Thymus (tissue), 11 donors: ENCODE measurements around the gene MTCH1. TPM values are rescaled to one million over a fixed set of nuclear protein-coding genes. Genes with fewer than 3 reads are reported as not detected.

Experiments
- DNase-seq, 9 donors: peaks; one replicate each; pipeline ENCODE4 v3.0.0-alpha.2; 2013; ENCODE audit warnings: low spot score in 9 of 9, low read depth in 6 of 9, missing footprints in 1 of 9
- H3K27ac ChIP-seq, 2 donors: one replicate each; pipeline ENCODE4 v1.5.1; 2013; ENCODE audit warnings: control low read depth in 1 of 2, low read depth in 1 of 2, low read length in 1 of 2, mild to moderate bottlenecking in 1 of 2, moderate library complexity in 1 of 2
- H3K27me3 ChIP-seq, 2 donors: one replicate each; pipeline ENCODE4 v1.5.1; 2013; ENCODE audit warnings: low read length in 1 of 2; ENCODE audit not compliant: control insufficient read depth in 2 of 2, insufficient read depth in 1 of 2
- H3K36me3 ChIP-seq, 2 donors: one replicate each; pipeline ENCODE4 v1.5.1; 2013; ENCODE audit warnings: low read length in 1 of 2, mild to moderate bottlenecking in 1 of 2, moderate library complexity in 1 of 2; ENCODE audit not compliant: control insufficient read depth in 2 of 2, insufficient read depth in 2 of 2
- H3K4me1 ChIP-seq, 2 donors: one replicate each; pipeline ENCODE4 v1.5.1; 2013; ENCODE audit warnings: low read length in 2 of 2; ENCODE audit not compliant: control insufficient read depth in 2 of 2, insufficient read depth in 2 of 2
- H3K4me3 ChIP-seq, 2 donors: one replicate each; pipeline ENCODE4 v1.5.1; 2013; ENCODE audit warnings: low read length in 2 of 2, control low read depth in 1 of 2, mild to moderate bottlenecking in 1 of 2
- H3K9me3 ChIP-seq, 2 donors: one replicate each; pipeline ENCODE4 v1.5.1; 2013; ENCODE audit warnings: low read length in 1 of 2, mild to moderate bottlenecking in 1 of 2; ENCODE audit not compliant: control insufficient read depth in 2 of 2, insufficient read depth in 1 of 2
- WGBS: extraction: QIAGEN DNeasy Blood & Tissue Kit; methylation state at CpG from one replicate; pipeline ENCODE4 v1.1.7; 2013; 5-methylcytosine and 5-hydroxymethylcytosine counted together
- polyA plus RNA-seq: library from polyadenylated mRNA; stranded (reverse); fragments of 200-250 nt; gene quantifications from one replicate; pipeline ENCODE4 v1.2.3, GENCODE V29; 2013
- total RNA-seq: library from RNA; stranded (reverse); fragments of 120-200 nt; gene quantifications from one replicate; pipeline ENCODE4 v1.2.4, GENCODE V29; 2013
- donor health status: healthy.

The MTCH1 gene
- total and polyA plus RNA-seq, 2 donors = 110 to 152 TPM

DNA sequence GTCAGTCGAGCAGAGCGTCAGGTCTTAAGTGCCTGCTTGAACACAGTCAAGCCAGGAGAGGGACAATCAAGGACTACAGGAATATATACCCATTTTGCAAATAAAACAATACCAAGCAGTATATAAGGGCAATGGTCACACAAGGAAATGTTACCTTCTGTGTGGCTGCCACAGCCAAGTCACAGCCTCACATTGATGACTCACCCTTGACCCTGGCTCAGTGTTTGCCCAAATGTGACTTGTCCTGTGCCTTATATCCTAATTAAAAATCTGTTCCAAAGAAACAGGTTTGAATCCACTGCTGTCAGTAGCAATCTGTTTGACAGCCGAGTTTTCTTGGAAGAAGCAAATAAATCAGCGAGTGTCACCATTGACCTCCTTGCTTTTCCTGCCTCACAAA is 65.9 kb downstream of the MTCH1 start:
- Histone ChIP-seq H3K27ac (peak overlapping the region in 1 of 2 donors; percentile 13), H3K36me3 (peaks cover 41 to 71% of the 10 kb centered on the region in 2 donors), H3K9me3 (peaks cover 0 to 3% of the 10 kb centered on the region in 2 donors), H3K27me3 (no peaks in the 10 kb centered on the region), H3K4me3 (no peak overlapping the region), H3K4me1 (peaks cover 18 to 56% of the 10 kb centered on the region in 2 donors)
- 97% methylated on average over 4 of the region's 4 CpGs for WGBS
- no peak for DNase-seq

Other genes starting within 250 kb of the MTCH1 start
- 0.57 TPM for gene CPNE5, start 146.8 kb downstream of the MTCH1 start, total RNA-seq
- 3.4 TPM for gene CPNE5, start 146.8 kb downstream of the MTCH1 start, polyA plus RNA-seq
- gene PPIL1, start 111.4 kb downstream of the MTCH1 start, total RNA-seq = 29.8 TPM
- gene PPIL1, start 111.4 kb downstream of the MTCH1 start, polyA plus RNA-seq = 22.5 TPM
- gene C6orf89, start 100.2 kb downstream of the MTCH1 start, total RNA-seq = 20.5 TPM
- gene C6orf89, start 100.2 kb downstream of the MTCH1 start, polyA plus RNA-seq = 19.5 TPM
- 3.3 TPM for gene PI16, start 31.5 kb downstream of the MTCH1 start, total RNA-seq
- 2.2 TPM for gene PI16, start 31.5 kb downstream of the MTCH1 start, polyA plus RNA-seq
- gene FGD2, start 19.5 kb upstream of the MTCH1 start, total RNA-seq = 8.5 TPM
- gene FGD2, start 19.5 kb upstream of the MTCH1 start, polyA plus RNA-seq = 22.1 TPM
- gene PIM1, start 184.0 kb upstream of the MTCH1 start, total RNA-seq = 24.2 TPM
- gene PIM1, start 184.0 kb upstream of the MTCH1 start, polyA plus RNA-seq = 31.7 TPM